ENCODE data around the gene ELOVL7.

DNA sequence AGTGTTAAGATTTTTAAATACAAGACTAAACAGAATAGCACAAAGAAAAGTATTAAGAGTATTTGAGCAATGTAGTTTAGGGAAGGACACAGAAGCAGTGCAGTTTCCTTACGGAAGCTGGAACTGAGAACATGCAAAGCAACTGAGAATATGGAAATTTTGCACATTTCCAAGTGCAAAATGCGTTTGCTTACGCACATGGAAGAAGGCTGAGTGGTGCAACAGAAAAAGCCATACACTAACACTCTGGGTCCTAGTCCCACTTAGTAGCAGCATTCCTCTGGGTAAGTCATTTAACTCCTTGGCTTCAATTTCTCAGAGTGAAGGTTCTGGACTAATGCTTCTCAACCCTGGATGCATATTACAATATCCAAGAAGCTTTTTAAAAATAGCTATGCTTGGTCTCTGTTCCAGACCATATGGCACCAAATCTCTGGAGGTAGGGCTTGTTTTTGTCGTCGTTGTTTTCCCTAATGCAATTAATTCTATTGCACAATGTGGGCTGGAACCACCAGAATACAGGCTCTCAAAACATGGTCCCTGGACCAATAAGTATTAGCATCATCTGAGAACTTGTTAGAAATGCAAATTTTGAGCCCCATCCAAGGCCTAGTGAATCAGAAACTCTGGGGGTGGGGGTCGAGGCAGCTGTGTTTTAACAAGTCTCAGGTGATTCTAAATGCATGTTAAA lies 78.9 kb downstream of the ELOVL7 start:
- no peak for TF ChIP-seq EZH2phosphoT487 (conservative IDR thresholded peaks at IDR 0.05; ENCODE audit: low read length)
- TF ChIP-seq, protein P1, sequence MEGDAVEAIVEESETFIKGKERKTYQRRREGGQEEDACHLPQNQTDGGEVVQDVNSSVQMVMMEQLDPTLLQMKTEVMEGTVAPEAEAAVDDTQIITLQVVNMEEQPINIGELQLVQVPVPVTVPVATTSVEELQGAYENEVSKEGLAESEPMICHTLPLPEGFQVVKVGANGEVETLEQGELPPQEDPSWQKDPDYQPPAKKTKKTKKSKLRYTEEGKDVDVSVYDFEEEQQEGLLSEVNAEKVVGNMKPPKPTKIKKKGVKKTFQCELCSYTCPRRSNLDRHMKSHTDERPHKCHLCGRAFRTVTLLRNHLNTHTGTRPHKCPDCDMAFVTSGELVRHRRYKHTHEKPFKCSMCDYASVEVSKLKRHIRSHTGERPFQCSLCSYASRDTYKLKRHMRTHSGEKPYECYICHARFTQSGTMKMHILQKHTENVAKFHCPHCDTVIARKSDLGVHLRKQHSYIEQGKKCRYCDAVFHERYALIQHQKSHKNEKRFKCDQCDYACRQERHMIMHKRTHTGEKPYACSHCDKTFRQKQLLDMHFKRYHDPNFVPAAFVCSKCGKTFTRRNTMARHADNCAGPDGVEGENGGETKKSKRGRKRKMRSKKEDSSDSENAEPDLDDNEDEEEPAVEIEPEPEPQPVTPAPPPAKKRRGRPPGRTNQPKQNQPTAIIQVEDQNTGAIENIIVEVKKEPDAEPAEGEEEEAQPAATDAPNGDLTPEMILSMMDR (IDR thresholded peaks at IDR 0.05; ENCODE audit: insufficient read depth, low read length, poor library complexity, severe bottlenecking) = no peak
